ENCODE data around the gene PIGK. TPM values are rescaled to one million over a fixed set of nuclear protein-coding genes. Genes with fewer than 3 reads are reported as not detected.

Gene PIGK
- total and polyA plus RNA-seq, 2 donors (not counting 1 experiment from before 2014, with no cell fraction given): 3.1 to 14.9 TPM

DNA sequence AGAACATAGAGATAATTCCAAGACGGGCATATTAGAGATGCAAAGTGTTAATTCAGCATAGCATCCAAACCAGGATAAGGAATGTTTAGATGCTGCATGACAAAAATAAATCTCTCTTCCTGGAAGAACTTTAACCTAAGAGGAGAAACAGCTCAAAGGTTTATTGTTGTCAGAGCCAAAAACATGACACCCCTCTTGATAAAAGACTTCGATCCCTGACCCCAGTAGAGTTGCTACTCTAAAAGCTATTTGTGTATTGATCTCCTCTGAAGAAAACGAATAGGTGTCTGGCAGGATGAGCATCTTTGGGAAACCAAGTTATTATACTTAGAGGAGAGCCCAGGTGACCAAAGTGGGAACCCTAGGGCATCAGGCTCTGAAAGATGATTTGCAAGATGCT lies 158.1 kb downstream of the PIGK start:
- H3K27me3 Mint-ChIP-seq: peaks cover 3% of the 10 kb centered on the region
- no peak overlapping the region for H3K27ac Mint-ChIP-seq
- Histone ChIP-seq H3K4me1 (ENCODE audit: control insufficient read depth in 2 of 2, insufficient read depth in 2 of 2, low read length in 2 of 2) (no peaks in the 10 kb centered on the region), H4K20me1 (ENCODE audit: control insufficient read depth, insufficient read depth, low read length, poor library complexity, severe bottlenecking) (no peaks in the 10 kb centered on the region), H3K9ac (ENCODE audit: low read length) (no peak overlapping the region), H3K27ac (ENCODE audit: low read length in 2 of 2) (no peak overlapping the region), H3K27me3 (replicated peaks in 1 of 4; ENCODE audit: control extremely low read depth in 1 of 4, control insufficient read depth in 3 of 4, insufficient read depth in 4 of 4, low read length in 3 of 4) (no peaks in the 10 kb centered on the region), H3K4me3 (ENCODE audit: control extremely low read depth in 1 of 5, extremely low read depth in 1 of 5, insufficient read depth in 1 of 5, low read depth in 2 of 5, low read length in 4 of 5) (no peak overlapping the region), H2AFZ (ENCODE audit: insufficient read depth, low read depth, low read length, poor library complexity, severe bottlenecking) (no peak overlapping the region), H3K9me3 (ENCODE audit: control extremely low read depth in 1 of 3, control insufficient read depth in 2 of 3, insufficient read depth in 1 of 3, low read length in 2 of 3) (no peaks in the 10 kb centered on the region), H3K36me3 (replicated peaks in 1 of 2; ENCODE audit: control extremely low read depth in 1 of 2, control insufficient read depth in 1 of 2, extremely low read depth in 1 of 2, insufficient read depth in 2 of 2, low read length in 1 of 2) (no peaks in the 10 kb centered on the region), H3K79me2 (ENCODE audit: control insufficient read depth, insufficient read depth, low read length) (no peaks in the 10 kb centered on the region), H3K4me2 (replicated peaks; ENCODE audit: low read depth, low read length, poor library complexity, severe bottlenecking) (no peak overlapping the region)
- ATAC-seq (ENCODE audit: low read depth): no peak
- no peaks in the 10 kb centered on the region for H3K9me3 Mint-ChIP-seq (ENCODE audit: insufficient read depth)
- no peak overlapping the region for H3K4me3 Mint-ChIP-seq
- WGBS (ENCODE audit: insufficient coverage): 100% methylated on average over 1 of the region's 3 CpGs
- intact Hi-C loops (cut with micrococcal nuclease): no loop called here
- no peak for DNase-seq
- ChIA-PET POLR2A (no interaction called here), CTCF (no interaction called here)
- no peaks in the 10 kb centered on the region for H3K4me1 Mint-ChIP-seq
- TF ChIP-seq EZH2 (IDR thresholded peaks at IDR 0.05; ENCODE audit: borderline replicate concordance, insufficient read depth, low read depth, low read length, poor library complexity, severe bottlenecking): no peak
- TF ChIP-seq, protein P1, sequence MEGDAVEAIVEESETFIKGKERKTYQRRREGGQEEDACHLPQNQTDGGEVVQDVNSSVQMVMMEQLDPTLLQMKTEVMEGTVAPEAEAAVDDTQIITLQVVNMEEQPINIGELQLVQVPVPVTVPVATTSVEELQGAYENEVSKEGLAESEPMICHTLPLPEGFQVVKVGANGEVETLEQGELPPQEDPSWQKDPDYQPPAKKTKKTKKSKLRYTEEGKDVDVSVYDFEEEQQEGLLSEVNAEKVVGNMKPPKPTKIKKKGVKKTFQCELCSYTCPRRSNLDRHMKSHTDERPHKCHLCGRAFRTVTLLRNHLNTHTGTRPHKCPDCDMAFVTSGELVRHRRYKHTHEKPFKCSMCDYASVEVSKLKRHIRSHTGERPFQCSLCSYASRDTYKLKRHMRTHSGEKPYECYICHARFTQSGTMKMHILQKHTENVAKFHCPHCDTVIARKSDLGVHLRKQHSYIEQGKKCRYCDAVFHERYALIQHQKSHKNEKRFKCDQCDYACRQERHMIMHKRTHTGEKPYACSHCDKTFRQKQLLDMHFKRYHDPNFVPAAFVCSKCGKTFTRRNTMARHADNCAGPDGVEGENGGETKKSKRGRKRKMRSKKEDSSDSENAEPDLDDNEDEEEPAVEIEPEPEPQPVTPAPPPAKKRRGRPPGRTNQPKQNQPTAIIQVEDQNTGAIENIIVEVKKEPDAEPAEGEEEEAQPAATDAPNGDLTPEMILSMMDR (IDR thresholded peaks at IDR 0.05): no peak

DNA sequence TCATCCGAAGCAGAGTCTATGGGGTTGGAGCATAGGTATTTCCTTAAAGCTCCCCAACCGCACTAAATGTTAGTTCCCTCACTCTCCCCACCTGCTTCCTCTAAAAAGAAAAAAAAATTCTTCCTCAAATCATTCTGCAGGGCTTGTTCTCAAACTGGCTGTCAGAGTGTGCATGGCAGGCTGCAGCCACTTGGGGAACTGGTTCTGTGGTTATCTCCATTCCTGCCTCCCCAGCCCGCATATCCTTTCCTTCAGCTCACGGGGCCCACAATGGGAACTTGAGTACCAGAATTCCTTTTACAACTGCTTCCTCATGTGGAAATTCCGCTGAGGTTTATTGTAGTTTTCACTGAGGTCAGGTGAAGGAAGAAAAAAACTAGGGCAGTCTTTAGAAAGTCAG lies 159.2 kb downstream of the PIGK start:
- Histone ChIP-seq H3K27ac (ENCODE audit: low read length in 2 of 2) (no peak overlapping the region), H4K20me1 (ENCODE audit: control insufficient read depth, insufficient read depth, low read length, poor library complexity, severe bottlenecking) (no peaks in the 10 kb centered on the region), H3K9me3 (ENCODE audit: control extremely low read depth in 1 of 3, control insufficient read depth in 2 of 3, insufficient read depth in 1 of 3, low read length in 2 of 3) (no peaks in the 10 kb centered on the region), H3K9ac (ENCODE audit: low read length) (no peak overlapping the region), H3K36me3 (replicated peaks in 1 of 2; ENCODE audit: control extremely low read depth in 1 of 2, control insufficient read depth in 1 of 2, extremely low read depth in 1 of 2, insufficient read depth in 2 of 2, low read length in 1 of 2) (no peaks in the 10 kb centered on the region), H3K4me3 (ENCODE audit: control extremely low read depth in 1 of 5, extremely low read depth in 1 of 5, insufficient read depth in 1 of 5, low read depth in 2 of 5, low read length in 4 of 5) (no peak overlapping the region), H3K27me3 (replicated peaks in 1 of 4; ENCODE audit: control extremely low read depth in 1 of 4, control insufficient read depth in 3 of 4, insufficient read depth in 4 of 4, low read length in 3 of 4) (no peaks in the 10 kb centered on the region), H3K79me2 (ENCODE audit: control insufficient read depth, insufficient read depth, low read length) (no peaks in the 10 kb centered on the region), H2AFZ (ENCODE audit: insufficient read depth, low read depth, low read length, poor library complexity, severe bottlenecking) (no peak overlapping the region), H3K4me2 (replicated peaks; ENCODE audit: low read depth, low read length, poor library complexity, severe bottlenecking) (no peak overlapping the region), H3K4me1 (ENCODE audit: control insufficient read depth in 2 of 2, insufficient read depth in 2 of 2, low read length in 2 of 2) (no peaks in the 10 kb centered on the region)
- DNase-seq (no peak), ATAC-seq (ENCODE audit: low read depth) (no peak)
- no peak overlapping the region for H3K4me3 Mint-ChIP-seq
- peaks cover 3% of the 10 kb centered on the region for H3K27me3 Mint-ChIP-seq
- 0% methylated on average over 1 of the region's 5 CpGs for WGBS (ENCODE audit: insufficient coverage)
- CTCF ChIA-PET: no interaction called here
- no peaks in the 10 kb centered on the region for H3K4me1 Mint-ChIP-seq
- POLR2A ChIA-PET: no interaction called here
- intact Hi-C loops (cut with micrococcal nuclease): no loop called here
- TF ChIP-seq EZH2 (IDR thresholded peaks at IDR 0.05; ENCODE audit: borderline replicate concordance, insufficient read depth, low read depth, low read length, poor library complexity, severe bottlenecking): no peak
- TF ChIP-seq, protein P1 (IDR thresholded peaks at IDR 0.05): no peak
- no peaks in the 10 kb centered on the region for H3K9me3 Mint-ChIP-seq (ENCODE audit: insufficient read depth)
- H3K27ac Mint-ChIP-seq: no peak overlapping the region

Data from B cell (primary cell).